Body of pancreas (tissue), 4 donors: ENCODE measurements around the gene ZBTB24. TPM values are rescaled to one million over a fixed set of nuclear protein-coding genes. Genes with fewer than 3 reads are reported as not detected.

ENCODE experiments used
- ATAC-seq: fragments of 150-250 bp; one replicate; pipeline ENCODE4 v1.9.1; 2016
- DNase-seq, 4 donors: peaks; one replicate each; pipeline ENCODE4 v3.0.0-alpha.2; 2019
- H3K27ac ChIP-seq, 4 donors: fragments of 200-600 bp; sonication (generic); 1 replicate in 3 of 4; 2 replicates in 1 of 4; pipeline versions ENCODE4 v1.5.1 to v1.6.1; 2016 to 2019; ENCODE audit warnings: mild to moderate bottlenecking in 1 of 4, mixed read lengths in 1 of 4, moderate library complexity in 1 of 4
- H3K27me3 ChIP-seq, 2 donors: fragments of 200-600 bp; sonication (generic); one replicate each; pipeline ENCODE4 v1.6.0; 2016; ENCODE audit warnings: mild to moderate bottlenecking in 1 of 2
- H3K36me3 ChIP-seq, 2 donors: fragments of 200-600 bp; sonication (generic); replicated peaks in 1 of 2; 2 replicates each; pipeline ENCODE4 v1.5.1; 2016; ENCODE audit warnings: low read depth in 2 of 2; ENCODE audit not compliant: insufficient read depth in 1 of 2
- H3K4me1 ChIP-seq: fragments of 200-600 bp; sonication (generic); one replicate; pipeline ENCODE4 v1.6.0; 2016
- H3K4me3 ChIP-seq, 2 donors: fragments of 200-600 bp; sonication (generic); 1 replicate in 1 of 2; 2 replicates in 1 of 2; pipeline ENCODE4 v1.5.1; 2016 to 2019
- H3K9me3 ChIP-seq, 3 donors: fragments of 200-600 bp; sonication (generic); 1 replicate in 2 of 3; 2 replicates in 1 of 3; pipeline ENCODE4 v1.5.1; 2016
- CTCF ChIP-seq, 7 experiments: fragments of 450-650 bp in 4 of 7; fragments of 200-600 bp in 3 of 7; sonication (generic) in 3 of 7; IDR thresholded peaks; one replicate each; pipeline ENCODE4 v1.5.1; 2016 to 2019; ENCODE audit warnings: antibody characterized with exemption in 7 of 7
- POLR2A ChIP-seq, 3 donors: fragments of 450-650 bp; IDR thresholded peaks; one replicate each; pipeline ENCODE4 v1.6.1; 2016; ENCODE audit warnings: antibody characterized with exemption in 3 of 3, mild to moderate bottlenecking in 2 of 3
- WGBS, 2 donors: methylation state at CpG; one replicate each; pipeline ENCODE4 v1.1.5; 2017; 5-methylcytosine and 5-hydroxymethylcytosine counted together
- intact Hi-C: fragments of 100-400 bp; cut with DNase I; formaldehyde crosslinking; loops from one replicate; pipeline ENCODE4 v1.15.1; 2023
- total RNA-seq, 2 donors: library from RNA; depleted of rRNA; stranded (reverse); fragments of >200 nt; gene quantifications; one replicate each; pipeline ENCODE4 v1.1.0, GENCODE V29; 2016

ZBTB24 gene
- total RNA-seq, 2 donors from 2014 or later, result 3.3 to 4.4 TPM

- ATAC-seq (no peak), DNase-seq (no peak)
- WGBS, 2 donors, result 83 to 88% methylated on average over 1 of the region's 1 CpG
- no peaks in the 10 kb centered on the region for H3K4me1 ChIP-seq
- no peak overlapping the region for H3K27ac ChIP-seq
- H3K27me3 ChIP-seq, result no peaks in the 10 kb centered on the region
- intact Hi-C loops, result no loop called here
- no peaks in the 10 kb centered on the region for H3K36me3 ChIP-seq
- no peaks in the 10 kb centered on the region for H3K9me3 ChIP-seq
- no peak for TF ChIP-seq POLR2A (IDR thresholded peaks at IDR 0.05)
- no peak for TF ChIP-seq CTCF (IDR thresholded peaks at IDR 0.05)
- no peak overlapping the region for H3K4me3 ChIP-seq
These were observed 27.3 kb upstream of the ZBTB24 start for GRCh38 chr6:109510358-109510757.

GRCh38 chr6:109508166-109508860 lies 25.3 kb upstream of the ZBTB24 start:
- intact Hi-C loops, result no loop called here
- 70 to 82% methylated on average over 3 to 4 of the region's 4 CpGs for WGBS, 2 donors
- H3K27ac ChIP-seq, result no peak overlapping the region
- ATAC-seq (no peak), DNase-seq (no peak)
- H3K4me3 ChIP-seq, result no peak overlapping the region
- no peak for TF ChIP-seq POLR2A (IDR thresholded peaks at IDR 0.05)
- TF ChIP-seq CTCF (IDR thresholded peaks at IDR 0.05), result no peak
- no peaks in the 10 kb centered on the region for H3K4me1 ChIP-seq
- H3K36me3 ChIP-seq, result no peaks in the 10 kb centered on the region
- H3K9me3 ChIP-seq, result no peaks in the 10 kb centered on the region
- H3K27me3 ChIP-seq, result no peaks in the 10 kb centered on the region

- Histone ChIP-seq H3K27me3 (no peaks in the 10 kb centered on the region), H3K4me3 (no peak overlapping the region), H3K4me1 (no peaks in the 10 kb centered on the region), H3K36me3 (no peaks in the 10 kb centered on the region), H3K27ac (no peak overlapping the region), H3K9me3 (no peaks in the 10 kb centered on the region)
- TF ChIP-seq CTCF (IDR thresholded peaks at IDR 0.05) (no peak), POLR2A (IDR thresholded peaks at IDR 0.05) (no peak)
- DNase-seq, result no peak
- intact Hi-C loops, result no loop called here
- ATAC-seq, result no peak
- WGBS, 2 donors, result 87 to 89% methylated on average over 4 of the region's 4 CpGs
These were observed 24.6 kb upstream of the ZBTB24 start for GRCh38 chr6:109507490-109508072.

DNA sequence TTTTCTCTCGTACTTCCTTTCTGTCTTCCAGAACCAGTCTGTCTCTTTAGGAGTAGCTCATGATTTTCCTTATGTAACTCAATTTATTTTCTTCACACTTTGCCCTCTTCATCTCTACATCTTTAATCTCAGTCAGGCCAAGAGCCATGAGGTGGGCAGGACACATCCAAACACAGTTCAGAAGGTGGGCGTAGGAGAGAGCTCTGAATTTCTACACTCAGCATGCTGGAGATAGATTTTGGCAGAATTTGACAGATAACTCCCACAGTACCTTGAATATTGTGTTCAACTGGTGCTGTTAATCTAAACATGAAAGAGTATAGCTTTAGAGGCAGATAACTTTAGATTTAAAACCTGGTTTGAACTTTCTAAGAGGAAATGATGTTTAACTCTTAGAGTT lies 23.8 kb upstream of the ZBTB24 start:
- no peak for TF ChIP-seq CTCF (IDR thresholded peaks at IDR 0.05)
- TF ChIP-seq POLR2A (IDR thresholded peaks at IDR 0.05), result no peak
- Histone ChIP-seq H3K4me1 (no peaks in the 10 kb centered on the region), H3K36me3 (no peaks in the 10 kb centered on the region), H3K4me3 (no peak overlapping the region), H3K9me3 (no peaks in the 10 kb centered on the region), H3K27me3 (no peaks in the 10 kb centered on the region), H3K27ac (no peak overlapping the region)
- WGBS, 2 donors, result 86 to 88% methylated on average over 2 of the region's 2 CpGs
- DNase-seq (no peak), ATAC-seq (no peak)
- intact Hi-C loops, result no loop called here

DNA sequence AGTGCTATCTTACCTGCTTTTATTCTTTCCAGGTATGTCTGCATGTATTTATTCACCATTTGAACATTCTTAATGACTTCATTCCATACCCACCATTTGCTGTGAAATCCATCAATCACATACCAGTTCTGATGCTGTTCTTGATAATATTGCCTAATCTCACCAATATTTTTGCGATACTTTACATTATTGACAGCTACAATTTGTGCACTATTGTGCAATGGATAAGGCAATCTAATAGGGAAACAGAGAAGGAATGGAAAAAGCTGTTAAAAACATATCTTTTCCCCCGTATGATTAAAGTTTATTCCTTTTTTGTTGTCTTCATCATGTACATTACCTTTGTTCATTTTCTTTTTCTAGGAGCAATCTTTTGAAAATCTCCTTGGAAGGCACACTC lies 23.3 kb upstream of the ZBTB24 start:
- intact Hi-C loops, result no loop called here
- Histone ChIP-seq H3K9me3 (no peaks in the 10 kb centered on the region), H3K27ac (no peak overlapping the region), H3K36me3 (no peaks in the 10 kb centered on the region), H3K4me3 (no peak overlapping the region), H3K4me1 (no peaks in the 10 kb centered on the region), H3K27me3 (no peaks in the 10 kb centered on the region)
- 86 to 89% methylated on average over 2 of the region's 2 CpGs for WGBS, 2 donors
- TF ChIP-seq POLR2A (IDR thresholded peaks at IDR 0.05) (no peak), CTCF (IDR thresholded peaks at IDR 0.05) (no peak)
- DNase-seq (no peak), ATAC-seq (no peak)
